Activated gamma-delta T cell (primary cell): ENCODE data around the gene CCBE1.
"Not testable (repeated sequence)": the region's sequence is repeated elsewhere in the genome, so short reads cannot be mapped to it uniquely, and the experiment has no call there.

ENCODE experiments used
- DNase-seq: peaks from one replicate; lab custom pipeline; 2025; lab: John Stamatoyannopoulos, UW

The CCBE1 gene

DNA sequence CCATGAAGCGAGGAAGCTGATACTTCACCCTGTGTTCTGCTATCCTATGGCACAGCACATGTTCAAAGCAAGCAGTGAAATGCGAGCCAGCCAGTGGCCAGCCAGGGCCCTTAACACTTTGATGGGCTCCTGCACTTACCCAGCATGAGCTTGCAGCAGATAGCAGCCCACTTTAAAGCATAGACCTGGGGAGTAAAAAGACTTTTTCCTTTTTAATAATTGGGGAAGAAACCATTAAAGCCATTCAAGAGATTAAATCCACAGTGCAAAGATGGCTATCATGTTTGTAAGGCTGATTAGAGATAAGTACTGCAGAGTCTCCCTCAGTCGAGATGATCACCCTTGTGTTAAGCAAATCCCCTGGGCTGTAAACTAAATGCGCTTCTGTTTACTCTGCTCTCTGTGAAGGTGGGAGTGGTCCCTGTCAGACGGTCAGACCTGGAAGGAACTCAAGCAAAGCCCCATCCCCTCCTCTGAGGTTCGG lies 15.7 kb downstream of the CCBE1 start:
- DNase-seq, result no peak

DNA sequence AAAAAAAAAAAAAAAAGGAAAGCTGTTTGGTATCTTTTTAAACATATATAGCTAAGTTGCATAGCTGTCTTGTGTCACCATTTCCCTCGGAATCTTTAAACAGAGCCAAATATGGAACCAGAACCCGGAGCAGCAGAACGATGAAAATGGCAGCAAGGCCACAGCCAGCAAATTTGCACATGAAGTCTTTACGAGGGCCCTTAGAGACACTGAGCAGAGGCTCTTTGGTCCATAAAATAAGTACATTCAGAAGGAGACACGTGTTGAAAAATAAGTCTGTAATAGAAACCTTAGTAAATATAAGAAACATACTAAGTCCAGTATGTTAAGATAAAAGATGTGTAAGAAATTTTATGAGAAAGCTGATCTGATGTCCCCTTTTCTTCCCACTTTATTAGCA lies 16.2 kb downstream of the CCBE1 start:
- DNase-seq, result no peak

DNA sequence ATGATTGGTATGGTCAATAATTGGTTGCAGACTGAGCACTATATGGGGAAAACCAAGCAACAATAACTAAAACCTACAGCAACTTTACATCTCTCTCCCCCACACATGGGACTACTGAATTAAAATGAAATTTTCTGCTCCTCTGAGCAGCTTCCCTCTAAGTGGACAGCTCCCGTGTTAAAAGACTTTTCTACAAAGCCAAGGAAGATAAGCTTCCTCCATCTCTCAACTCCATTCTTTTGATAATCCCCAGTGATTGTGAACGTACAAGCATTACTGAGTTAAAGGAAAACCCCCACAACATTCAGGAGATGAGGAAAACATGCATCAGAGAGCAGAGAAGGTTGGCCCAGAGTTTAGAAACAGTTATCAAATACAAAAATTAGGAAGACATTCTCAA lies 21.9 kb downstream of the CCBE1 start:
- no peak for DNase-seq

DNA sequence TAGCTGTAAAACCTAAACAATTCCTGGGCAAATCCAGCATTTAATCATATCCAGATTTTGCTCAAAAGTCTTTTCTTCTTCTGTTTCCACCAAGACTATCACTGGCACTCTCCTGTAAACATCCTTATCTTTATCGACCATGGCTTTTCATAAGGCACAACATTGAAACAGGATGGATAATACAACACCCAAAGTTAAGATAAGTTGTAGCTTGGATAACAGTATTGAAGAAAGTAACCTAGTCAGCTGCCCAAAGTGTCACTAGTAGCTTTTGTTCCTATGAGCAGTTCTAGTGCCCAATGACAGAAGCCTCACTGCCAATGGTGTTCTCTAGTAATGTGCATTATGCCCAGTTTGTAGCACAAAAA lies 22.3 kb downstream of the CCBE1 start:
- no peak for DNase-seq

DNA sequence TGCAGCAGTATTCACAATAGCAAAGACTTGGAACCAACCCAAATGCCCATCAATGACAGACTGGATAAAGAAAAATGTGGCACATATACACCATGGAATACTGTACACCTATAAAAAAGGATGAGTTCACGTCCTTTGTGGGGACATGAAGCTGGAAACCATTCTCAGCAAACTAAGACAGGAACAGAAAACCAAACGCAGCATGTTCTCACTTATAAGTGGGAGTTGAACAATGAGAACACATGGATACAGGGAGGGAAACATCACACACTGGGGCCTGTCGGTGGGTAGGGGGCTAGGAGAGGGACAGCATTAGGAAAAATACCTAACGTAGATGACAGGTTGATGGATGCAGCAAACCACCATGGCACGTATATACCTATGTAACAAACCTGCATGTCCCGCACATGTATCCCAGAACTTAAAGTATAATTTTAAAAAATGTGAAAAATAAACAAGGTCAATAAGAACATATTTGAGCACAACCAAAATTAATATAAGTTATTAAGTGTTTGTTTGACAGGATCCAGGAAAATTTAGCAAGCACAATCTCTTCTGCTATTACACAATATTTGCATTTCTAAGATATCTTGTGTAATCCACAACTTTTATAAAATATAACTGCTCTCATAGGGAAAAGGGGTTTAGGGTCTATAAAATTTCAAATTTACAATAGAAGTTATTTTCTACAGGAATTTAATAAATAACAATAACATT lies 22.9 kb downstream of the CCBE1 start:
- DNase-seq, result no peak

DNA sequence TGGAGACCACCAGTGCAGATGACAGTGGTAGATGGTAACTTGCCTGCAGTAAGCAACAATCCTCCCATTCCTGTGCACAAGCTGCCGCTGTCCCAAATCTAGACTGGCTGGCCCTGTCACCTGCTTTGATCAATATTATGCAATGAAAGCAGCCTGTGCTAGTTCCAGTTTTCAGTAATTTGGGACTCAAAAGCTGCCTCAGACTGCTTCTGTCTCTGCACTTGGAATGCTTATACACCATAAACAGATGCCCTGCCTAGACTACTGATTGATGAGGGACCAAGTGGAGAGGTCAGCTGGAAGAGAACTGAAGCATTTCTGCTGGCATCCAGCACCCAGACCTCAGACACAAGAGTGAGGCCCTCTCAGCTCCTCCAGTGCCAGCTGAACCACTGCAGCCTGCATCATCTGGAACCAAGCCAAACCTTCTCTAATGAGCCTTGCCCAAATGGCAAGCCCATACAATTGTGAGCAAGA lies 24.9 kb downstream of the CCBE1 start:
- no peak for DNase-seq

DNA sequence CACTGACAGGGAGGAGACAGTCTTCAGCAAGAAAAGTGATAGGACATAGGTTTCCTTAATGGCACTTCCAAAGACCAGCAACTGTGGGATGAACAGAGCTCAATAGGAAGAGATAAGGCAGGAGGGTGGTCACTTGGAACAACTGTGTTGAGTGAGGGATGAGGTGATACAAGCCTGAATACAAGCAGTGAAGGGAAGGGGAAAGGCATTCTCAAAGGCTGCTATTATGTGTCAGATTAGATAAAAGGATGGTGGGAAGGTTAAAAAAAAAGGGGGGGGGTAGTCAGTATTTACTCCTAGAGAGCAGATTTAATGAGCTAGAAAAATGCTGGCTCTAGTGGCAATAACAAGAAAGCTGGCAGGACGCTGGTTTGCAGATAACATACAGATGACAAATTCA lies 25.7 kb downstream of the CCBE1 start:
- no peak for DNase-seq

DNA sequence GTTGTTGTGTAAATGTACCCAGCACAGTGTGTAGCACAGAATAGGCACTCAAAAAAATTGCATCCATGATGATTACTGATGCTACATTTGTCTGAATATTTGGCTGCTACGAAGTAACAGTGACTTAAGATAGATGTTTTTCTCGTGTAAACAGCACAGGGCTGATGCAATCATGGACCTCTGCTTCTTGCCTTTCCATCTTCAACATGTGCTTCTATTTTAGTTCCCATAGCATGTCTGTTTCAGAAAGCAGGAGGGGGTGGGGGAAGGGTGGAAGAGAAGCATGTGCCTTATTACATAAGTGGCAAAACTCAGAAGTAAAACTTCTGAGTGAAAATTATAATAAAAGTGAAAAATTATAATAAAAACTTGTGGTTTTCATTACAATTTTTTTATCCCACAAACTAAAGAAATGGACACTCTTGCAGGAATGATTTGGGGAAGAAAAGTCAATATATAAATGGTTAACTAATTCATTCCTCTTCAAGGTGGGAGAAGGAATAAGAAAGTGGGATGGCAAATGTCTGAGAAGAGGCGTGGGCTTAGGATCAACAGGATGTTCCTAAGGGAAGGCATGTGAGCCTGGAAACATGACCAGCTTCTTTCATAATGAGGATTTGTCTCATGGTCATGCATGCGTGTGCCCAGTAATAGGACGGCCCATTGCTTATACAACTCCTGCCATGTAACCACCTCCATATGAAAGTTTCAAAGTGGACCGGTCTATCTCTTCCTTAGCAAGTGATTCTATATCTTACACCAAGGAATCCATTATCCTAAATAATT lies 27.2 kb downstream of the CCBE1 start:
- no peak for DNase-seq

DNA sequence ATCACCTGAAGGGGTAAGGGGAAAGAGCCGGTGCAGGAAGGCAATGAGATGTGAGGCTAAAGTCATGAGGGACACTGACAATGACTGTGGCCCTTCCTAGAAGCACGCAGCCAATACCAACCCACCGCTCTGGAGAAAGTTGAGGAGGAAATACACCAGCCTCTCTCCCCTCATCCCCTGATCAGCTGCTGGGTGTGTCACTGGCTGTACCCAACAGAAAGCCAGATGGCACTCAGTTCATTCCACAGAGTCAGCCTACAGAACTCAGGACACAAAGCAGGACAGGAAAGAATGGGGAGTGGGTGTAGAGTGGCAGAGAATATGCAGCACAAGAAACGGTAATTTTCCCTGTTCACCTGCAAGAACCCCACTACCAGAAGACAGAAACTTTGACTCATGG lies 29.7 kb downstream of the CCBE1 start:
- DNase-seq, result no peak

DNA sequence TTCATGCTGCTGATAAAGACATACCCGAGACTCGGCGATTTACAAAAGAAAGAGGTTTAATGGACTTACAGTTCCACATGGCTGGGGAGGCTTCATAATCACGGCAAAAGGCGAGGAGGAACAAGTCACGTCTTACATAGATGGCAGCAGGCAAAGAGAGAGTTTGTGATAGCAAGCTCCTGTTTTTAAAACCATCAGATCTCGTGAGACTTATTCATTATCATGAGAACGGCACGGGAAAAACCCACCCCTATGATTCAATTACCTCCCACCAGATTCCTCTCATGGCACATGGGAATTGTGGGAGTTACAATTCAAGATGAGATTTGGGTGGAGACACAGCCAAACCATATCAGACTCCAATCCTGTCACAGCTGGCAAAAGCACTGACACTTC lies 31.2 kb downstream of the CCBE1 start:
- DNase-seq, result not testable (repeated sequence)

DNA sequence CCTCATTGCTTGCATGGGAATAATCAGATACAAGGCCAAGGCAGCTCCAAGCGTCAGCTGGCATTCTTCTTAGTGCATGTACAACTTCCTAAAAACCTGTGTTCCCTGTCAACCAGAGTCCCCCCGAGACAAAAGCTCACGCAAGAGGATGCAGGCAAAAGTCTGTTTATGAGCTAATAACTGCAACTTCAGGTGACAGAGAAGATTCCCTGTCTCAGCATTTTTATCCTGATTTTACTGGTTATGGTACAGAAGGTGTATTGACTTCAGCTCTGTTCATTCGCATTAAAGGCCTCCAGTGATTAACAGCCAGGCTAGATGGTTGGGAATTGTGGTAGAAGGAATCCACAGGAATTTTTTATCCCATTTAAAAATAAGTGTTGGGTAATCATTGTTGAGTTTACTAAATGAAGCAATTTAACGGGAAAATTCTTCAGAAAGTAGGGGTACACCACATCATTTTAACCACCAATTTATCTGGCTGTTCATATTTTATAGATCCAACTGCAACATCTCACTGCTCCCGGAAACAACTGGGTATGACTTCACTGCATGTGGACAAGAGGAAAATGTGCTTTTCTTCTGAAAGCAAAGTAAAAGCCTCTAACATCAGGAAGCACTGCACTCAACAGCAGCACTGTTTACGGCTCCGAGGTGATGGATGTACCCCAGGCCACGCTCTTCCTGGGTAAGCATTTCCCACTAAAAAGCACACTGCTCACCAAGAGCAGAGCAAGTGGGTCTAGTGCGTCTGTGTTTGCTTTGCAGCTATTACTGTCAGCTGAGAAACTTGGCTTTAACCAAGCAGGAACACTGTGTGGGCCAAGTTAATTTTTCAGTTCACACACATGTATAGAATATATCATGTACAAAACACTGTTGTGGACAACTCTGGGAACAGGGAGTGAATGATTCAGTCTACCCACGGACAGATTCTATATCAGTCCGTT lies 31.9 kb downstream of the CCBE1 start:
- no peak for DNase-seq

DNA sequence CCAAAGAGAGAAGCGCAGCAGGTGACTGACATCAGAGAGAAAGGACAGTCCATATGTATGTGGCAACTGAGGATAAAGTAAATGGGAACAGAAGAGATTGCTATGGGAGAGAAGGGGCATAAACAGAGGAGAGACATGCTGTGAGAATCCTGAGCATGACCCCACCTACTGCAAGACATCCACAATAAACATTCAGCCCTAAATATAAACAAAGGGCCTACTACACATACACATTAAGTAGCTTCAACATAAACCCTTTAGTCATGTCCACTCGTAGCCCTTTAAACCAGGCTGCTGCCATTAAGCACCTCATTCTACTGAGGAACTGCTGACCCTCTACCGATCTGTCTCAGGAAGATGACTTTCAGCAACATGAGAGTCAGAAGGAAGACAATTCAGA lies 32.9 kb downstream of the CCBE1 start:
- DNase-seq, result no peak

DNA sequence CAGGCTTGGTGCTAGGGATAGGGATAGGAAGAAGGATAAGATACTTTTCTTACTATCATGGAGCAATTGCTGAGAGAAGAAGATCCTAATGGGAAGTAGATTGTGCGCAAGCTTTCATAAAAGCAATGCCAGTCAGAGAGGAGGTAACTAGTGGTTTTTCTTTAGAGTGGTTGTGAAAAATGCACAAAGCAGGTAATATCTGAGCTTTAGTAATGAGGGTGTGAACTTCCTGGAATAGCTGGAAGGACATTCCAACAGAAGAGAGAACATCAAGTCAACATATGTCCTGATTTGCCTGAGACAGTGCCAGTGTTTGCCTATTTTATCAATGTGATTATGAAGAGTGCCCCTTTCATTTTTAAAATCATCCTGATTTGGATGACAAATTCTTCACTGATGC lies 34.1 kb downstream of the CCBE1 start:
- no peak for DNase-seq

DNA sequence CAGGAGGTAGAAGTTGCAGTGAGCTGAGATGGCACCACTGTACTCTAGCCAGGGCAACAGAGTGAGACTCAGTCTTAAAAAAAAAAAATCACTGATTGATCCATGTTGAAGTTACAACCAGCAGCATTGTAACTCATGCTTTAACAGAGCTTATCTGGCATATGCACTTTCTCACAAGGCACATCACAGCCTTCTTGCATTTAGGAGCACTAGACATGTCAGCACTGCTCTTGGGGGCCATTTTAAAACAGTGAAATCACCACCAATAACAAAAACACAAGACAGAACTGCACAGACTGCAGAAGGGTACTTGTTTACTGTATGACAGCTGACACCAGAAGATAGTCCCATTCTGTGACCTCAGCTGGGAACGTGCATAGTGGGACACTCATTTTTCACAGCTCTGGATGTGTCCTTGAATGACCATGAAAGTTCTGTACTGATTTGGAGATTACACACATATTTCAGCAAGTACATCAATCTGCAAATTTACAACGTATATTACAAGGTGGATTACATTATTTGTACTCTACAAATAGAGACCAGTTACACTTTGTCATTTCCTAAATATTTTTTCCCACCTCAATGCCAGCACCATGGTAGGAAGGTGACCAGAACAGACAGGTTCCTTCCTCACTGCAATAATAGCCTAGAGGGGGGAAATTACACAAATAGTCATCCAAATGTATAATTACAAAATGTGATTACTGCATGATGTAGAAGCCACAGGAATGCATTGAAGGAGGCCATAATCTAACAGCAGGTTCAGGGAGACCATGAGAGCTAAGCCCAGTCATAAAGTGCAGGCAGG lies 35.1 kb downstream of the CCBE1 start:
- DNase-seq, result no peak

DNA sequence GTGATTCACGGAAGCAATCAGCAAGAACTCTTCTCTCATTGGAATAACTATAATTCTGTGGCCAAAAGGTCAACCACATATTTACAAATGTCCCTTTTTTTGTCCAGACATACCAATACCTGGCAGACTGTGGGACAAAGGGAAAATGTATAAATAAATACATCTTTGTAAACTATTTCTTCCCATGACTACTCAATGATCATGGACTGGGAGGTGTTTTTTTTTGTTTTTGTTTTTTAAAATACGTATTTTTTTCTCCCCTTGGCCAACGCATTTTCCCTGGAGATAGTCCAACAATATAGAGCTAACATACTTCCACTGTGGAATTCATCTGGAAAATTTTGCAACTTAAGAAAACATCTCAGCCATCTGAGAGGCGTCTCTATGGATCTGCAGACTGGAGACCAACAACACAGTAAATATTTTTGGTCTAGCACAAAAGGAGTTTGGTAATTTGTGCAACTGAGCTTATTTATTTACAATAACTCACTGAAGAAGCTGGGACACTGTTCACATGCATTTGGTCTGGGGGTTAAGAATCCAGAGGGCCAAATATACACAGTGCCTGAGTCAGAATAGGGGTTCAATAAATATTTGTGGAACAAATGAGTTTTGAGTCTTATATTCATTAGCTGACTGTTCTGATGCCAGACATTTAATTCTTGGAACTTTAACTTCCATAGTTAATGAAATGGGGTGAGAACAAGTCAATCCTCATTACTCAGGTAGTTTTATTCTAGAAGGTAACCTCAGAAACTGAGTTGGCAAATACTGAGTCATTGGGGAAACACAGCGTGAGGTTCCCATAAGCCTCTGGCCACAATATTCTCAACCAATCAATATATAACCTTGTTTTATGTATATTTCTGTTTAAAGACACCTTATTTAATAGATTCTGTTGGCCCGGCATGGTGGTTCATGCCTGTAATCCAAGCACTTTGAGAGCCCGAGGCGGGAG lies 36.2 kb downstream of the CCBE1 start:
- no peak for DNase-seq

DNA sequence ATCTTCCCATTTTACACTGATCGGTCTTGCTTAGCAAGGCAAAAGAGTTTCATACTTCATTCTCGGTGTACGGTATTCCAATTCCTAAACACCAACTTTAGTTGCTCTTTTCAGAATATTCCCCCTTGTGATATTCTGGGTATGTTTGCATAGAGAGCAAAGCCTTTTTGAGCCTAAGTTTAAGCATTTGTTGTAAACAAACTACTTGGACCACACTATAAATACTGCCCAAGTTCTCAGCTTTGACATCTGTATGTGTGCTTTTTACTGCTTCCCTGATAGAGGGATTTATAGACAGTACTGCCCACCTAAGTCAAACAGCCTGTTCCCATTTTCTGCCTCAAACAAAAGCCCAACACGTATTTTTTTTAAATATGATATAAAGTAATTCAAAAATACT lies 36.9 kb downstream of the CCBE1 start:
- DNase-seq, result no peak

DNA sequence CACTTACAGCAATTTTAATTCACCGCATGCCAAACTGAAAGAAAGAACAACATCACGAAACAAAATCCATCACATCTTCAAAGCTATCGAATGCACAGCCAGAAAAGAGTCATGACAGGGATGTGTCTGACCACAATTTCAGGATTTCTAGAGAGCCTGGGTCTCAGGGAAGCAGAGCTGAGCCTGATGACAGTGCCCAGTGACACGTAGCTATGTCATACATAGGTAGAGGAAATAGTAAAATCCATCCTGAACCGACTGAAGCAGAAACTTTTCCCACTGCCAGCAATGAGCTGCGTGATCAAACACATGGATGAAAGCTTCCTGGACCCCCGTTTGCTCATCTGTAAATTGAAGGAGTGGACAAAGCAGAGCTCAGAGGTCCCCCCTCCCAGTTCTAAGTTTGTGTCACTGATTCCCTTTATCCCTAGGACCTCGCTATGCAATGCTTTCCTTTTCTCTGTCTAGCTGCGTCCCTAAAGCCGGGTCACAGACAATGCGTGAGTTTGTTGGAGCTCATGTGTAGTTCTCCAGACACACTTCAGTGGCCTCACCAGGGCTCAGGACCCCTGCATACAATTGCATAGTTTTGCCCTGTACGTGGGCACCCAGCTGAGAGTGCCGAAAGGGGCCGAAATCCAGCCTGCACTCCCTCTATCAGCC lies 37.6 kb downstream of the CCBE1 start:
- no peak for DNase-seq

DNA sequence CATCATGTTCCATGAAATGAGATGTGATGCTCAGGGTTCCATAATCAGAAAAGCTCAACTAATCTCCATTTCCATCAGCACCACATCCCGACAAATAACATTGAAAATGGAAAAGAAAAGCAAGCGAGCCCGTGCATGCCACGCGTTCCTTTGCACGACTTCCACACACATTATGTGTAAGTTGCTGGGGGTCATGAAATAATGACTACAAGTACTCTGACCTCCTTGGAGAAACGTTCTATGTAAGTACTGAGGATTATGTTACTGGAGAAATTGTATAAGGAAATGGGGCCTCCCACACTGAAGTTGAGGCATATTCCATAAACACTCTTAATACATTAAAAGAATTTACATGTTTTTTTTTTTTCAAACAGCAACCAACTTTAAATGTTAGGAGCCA lies 38.3 kb downstream of the CCBE1 start:
- no peak for DNase-seq

DNA sequence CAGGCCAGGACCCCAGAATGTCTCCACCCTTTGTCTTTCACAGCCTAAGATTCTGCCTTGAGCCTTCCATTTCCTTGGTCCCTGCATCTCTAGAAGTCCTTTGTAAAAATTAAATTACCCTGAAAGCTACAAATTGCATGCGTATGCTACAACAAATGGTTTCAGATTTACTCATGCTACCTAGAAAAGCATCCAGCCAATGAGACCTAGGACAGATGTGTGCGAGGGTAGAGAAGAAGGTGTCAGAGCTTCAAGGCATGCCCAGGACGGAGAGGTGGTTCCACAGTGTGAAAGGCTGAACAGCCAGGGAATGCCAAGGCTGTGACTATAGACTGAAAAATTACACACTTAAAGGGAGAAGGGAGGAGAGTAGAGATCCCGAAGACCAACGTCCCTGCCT lies 40.2 kb downstream of the CCBE1 start:
- DNase-seq, result no peak
